Pericardium fibroblast (primary cell): Measurements from ENCODE around the gene B3GALT6. TPM values are rescaled to one million over a fixed set of nuclear protein-coding genes. Genes with fewer than 3 reads are reported as not detected.

ENCODE experiments used
- total RNA-seq: library from RNA; depleted of rRNA; stranded (reverse); fragments of >200 nt; gene quantifications from 2 replicates; pipeline ENCODE4 v1.2.3, GENCODE V29; 2015

B3GALT6 gene
- total RNA-seq, result 34.2 and 34.5 TPM in 2 replicates

DNA sequence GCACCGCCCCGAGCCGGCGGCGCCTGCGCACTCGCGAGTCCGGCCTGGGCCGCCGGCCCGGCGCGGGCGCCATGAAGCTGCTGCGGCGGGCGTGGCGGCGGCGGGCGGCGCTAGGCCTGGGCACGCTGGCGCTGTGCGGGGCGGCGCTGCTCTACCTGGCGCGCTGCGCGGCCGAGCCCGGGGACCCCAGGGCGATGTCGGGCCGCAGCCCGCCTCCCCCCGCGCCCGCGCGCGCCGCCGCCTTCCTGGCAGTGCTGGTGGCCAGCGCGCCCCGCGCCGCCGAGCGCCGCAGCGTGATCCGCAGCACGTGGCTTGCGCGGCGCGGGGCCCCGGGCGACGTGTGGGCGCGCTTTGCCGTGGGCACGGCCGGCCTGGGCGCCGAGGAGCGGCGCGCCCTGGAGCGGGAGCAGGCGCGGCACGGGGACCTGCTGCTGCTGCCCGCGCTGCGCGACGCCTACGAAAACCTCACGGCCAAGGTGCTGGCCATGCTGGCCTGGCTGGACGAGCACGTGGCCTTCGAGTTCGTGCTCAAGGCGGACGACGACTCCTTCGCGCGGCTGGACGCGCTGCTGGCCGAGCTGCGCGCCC is at the start of gene B3GALT6:
TSS of gene B3GALT6 (plus strand) at position 30 of the 588 bp plus-strand sequence. CDS start at position 72, 42 bp downstream.

GRCh38 chr1:1206376-1206965 is 25.6 kb upstream of the B3GALT6 start, which contains the start of gene TNFRSF18:
Gene TNFRSF18, minus strand, starts transcription at chr1:1206592. Its CDS starts 21 bp downstream, at chr1:1206571.

GRCh38 chr1:1213345-1214265 is 18.4 kb upstream of the B3GALT6 start, which contains the start of gene TNFRSF4:
Gene TNFRSF4, minus strand, starts transcription at chr1:1214153. Its CDS starts 26 bp downstream, at chr1:1214127.

GRCh38 chr1:1231400-1232207 is 433 bp upstream of the B3GALT6 start, which contains the start of gene SDF4:
Gene SDF4, minus strand, starts transcription at chr1:1232001. Its CDS starts 3,229 bp downstream, at chr1:1228772.

DNA sequence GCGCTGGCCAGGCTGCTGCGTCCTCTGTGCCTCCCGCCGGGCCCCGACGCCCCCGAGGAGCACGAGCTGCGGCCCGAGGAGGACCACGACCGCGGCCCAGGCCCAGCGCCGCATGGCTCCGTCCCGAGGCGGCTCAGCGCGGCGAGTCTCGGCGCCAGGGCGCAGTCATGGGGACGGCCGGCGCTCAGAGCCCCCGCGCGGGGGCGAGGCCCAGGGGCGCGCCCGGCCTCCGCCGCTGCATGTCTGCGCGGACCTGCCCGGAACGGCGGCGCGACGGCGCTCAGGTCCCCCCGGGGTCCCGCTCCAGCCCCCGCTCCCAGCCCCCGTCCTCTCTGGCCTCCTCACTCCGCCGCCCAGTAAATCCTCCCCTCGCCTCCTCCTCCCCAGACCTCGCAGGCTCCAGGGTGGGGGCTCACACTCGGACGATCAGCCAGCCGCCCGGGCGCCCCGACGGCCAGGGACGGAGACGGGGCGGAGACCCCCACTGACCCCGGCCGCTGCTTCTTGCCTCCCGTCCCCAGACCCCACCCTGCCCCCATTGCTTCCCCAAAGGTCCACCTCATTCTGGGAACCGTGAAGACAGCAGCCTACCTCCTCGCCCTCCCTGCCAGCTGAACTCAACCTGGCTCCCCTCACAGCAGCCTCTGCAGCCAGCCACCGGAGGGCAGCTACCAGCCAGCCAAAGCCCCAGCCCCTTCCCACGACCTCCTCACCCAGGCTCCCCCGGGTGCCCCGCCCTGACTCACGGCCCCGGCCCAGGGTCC is 14.7 kb downstream of the B3GALT6 start, which contains the start of gene C1QTNF12:
TSS of gene C1QTNF12 (minus strand) at position 146 of the 764 bp plus-strand sequence. CDS start at position 114, 32 bp downstream.

GRCh38 chr1:1273512-1274298 is 41.7 kb downstream of the B3GALT6 start, which contains the start of gene UBE2J2:
Gene UBE2J2, minus strand, starts transcription at chr1:1273854. Its CDS starts 5,862 bp downstream, at chr1:1267992.

Other genes with a start within 250 kb of the B3GALT6 start
- 1.4 and 29.9 TPM in 2 replicates for gene HES4, start 232.1 kb upstream of the B3GALT6 start, total RNA-seq
- 51.2 and 63.2 TPM in 2 replicates for gene ISG15, start 218.7 kb upstream of the B3GALT6 start, total RNA-seq
- gene AGRN, start 212.1 kb upstream of the B3GALT6 start, total RNA-seq, result 49.1 and 67.4 TPM in 2 replicates
- gene RNF223, start 157.9 kb upstream of the B3GALT6 start, total RNA-seq, result not detected in 2 replicates
- 6.9 and 13.7 TPM in 2 replicates for gene C1orf159, start 116.1 kb upstream of the B3GALT6 start, total RNA-seq
- gene TTLL10, start 58.4 kb upstream of the B3GALT6 start, total RNA-seq, result not detected in 2 replicates
- not detected in 2 replicates for gene TNFRSF18, start 25.6 kb upstream of the B3GALT6 start, total RNA-seq
- not detected in 2 replicates for gene TNFRSF4, start 18.1 kb upstream of the B3GALT6 start, total RNA-seq
- 162 and 228 TPM in 2 replicates for gene SDF4, start 236 bp upstream of the B3GALT6 start, total RNA-seq
- gene C1QTNF12, start 14.5 kb downstream of the B3GALT6 start, total RNA-seq, result 0.26 and 3.9 TPM in 2 replicates
- 25.6 and 36.6 TPM in 2 replicates for gene UBE2J2, start 41.6 kb downstream of the B3GALT6 start, total RNA-seq
- 0.82 and 5.0 TPM in 2 replicates for gene SCNN1D, start 48.2 kb downstream of the B3GALT6 start, total RNA-seq
- 28.4 and 41.5 TPM in 2 replicates for gene ACAP3, start 75.7 kb downstream of the B3GALT6 start, total RNA-seq
- gene PUSL1, start 76.4 kb downstream of the B3GALT6 start, total RNA-seq, result 36.8 and 39.9 TPM in 2 replicates
- 66.6 and 67.9 TPM in 2 replicates for gene INTS11, start 92.4 kb downstream of the B3GALT6 start, total RNA-seq
- gene CPTP, start 92.6 kb downstream of the B3GALT6 start, total RNA-seq, result 28.4 and 40.4 TPM in 2 replicates
- gene TAS1R3, start 99.0 kb downstream of the B3GALT6 start, total RNA-seq, result 0.35 TPM in 1 of 2 replicates, not detected in the other
- gene DVL1, start 117.2 kb downstream of the B3GALT6 start, total RNA-seq, result 48.9 and 51.7 TPM in 2 replicates
- gene MXRA8, start 126.3 kb downstream of the B3GALT6 start, total RNA-seq, result 368 and 672 TPM in 2 replicates
- 101 and 136 TPM in 2 replicates for gene AURKAIP1, start 143.0 kb downstream of the B3GALT6 start, total RNA-seq
- gene CCNL2, start 167.1 kb downstream of the B3GALT6 start, total RNA-seq, result 92.3 and 98.2 TPM in 2 replicates
- 102 and 107 TPM in 2 replicates for gene MRPL20, start 175.1 kb downstream of the B3GALT6 start, total RNA-seq
- gene ANKRD65, start 189.0 kb downstream of the B3GALT6 start, total RNA-seq, result 0.35 and 2.9 TPM in 2 replicates
- gene VWA1, start 203.5 kb downstream of the B3GALT6 start, total RNA-seq, result 12.3 and 18.0 TPM in 2 replicates
- gene ATAD3C, start 217.5 kb downstream of the B3GALT6 start, total RNA-seq, result under 0.01 TPM in 1 of 2 replicates, not detected in the other
- gene ATAD3B, start 239.5 kb downstream of the B3GALT6 start, total RNA-seq, result 8.0 and 27.4 TPM in 2 replicates